ENCODE measurements around the gene DDR2.

The DDR2 gene

GRCh38 chr1:162732094-162732493, 99.8 kb downstream of the DDR2 start:
- no peak for DNase-seq
- Histone ChIP-seq H3K9me3 (no peaks in the 10 kb centered on the region), H3K27ac (peak overlapping the region; percentile 64 to 76), H3K27me3 (no peaks in the 10 kb centered on the region), H3K4me1 (peaks cover 0 to 33% (median 24%) of the 10 kb centered on the region in 4 donors), H3K4me3 (no peak overlapping the region), H3K36me3 (no peaks in the 10 kb centered on the region)
- intact Hi-C loops (cut with DNase I; ENCODE audit: low total_unique reads): no loop called here
- TF ChIP-seq, protein P1, sequence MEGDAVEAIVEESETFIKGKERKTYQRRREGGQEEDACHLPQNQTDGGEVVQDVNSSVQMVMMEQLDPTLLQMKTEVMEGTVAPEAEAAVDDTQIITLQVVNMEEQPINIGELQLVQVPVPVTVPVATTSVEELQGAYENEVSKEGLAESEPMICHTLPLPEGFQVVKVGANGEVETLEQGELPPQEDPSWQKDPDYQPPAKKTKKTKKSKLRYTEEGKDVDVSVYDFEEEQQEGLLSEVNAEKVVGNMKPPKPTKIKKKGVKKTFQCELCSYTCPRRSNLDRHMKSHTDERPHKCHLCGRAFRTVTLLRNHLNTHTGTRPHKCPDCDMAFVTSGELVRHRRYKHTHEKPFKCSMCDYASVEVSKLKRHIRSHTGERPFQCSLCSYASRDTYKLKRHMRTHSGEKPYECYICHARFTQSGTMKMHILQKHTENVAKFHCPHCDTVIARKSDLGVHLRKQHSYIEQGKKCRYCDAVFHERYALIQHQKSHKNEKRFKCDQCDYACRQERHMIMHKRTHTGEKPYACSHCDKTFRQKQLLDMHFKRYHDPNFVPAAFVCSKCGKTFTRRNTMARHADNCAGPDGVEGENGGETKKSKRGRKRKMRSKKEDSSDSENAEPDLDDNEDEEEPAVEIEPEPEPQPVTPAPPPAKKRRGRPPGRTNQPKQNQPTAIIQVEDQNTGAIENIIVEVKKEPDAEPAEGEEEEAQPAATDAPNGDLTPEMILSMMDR (IDR thresholded peaks at IDR 0.05): no peak

GRCh38 chr1:162732566-162733335, 100.5 kb downstream of the DDR2 start:
- DNase-seq: peak in 1 of 2 donors; percentile 79
- peak overlapping the region; percentile 64 to 76 for H3K27ac ChIP-seq
- intact Hi-C loops (cut with DNase I; ENCODE audit: low total_unique reads): no loop called here
- TF ChIP-seq, protein P1 (IDR thresholded peaks at IDR 0.05): no peak
- no peaks in the 10 kb centered on the region for H3K36me3 ChIP-seq
- peaks cover 0 to 33% (median 24%) of the 10 kb centered on the region in 4 donors for H3K4me1 ChIP-seq
- no peaks in the 10 kb centered on the region for H3K9me3 ChIP-seq
- no peak overlapping the region for H3K4me3 ChIP-seq
- H3K27me3 ChIP-seq: no peaks in the 10 kb centered on the region

DNA sequence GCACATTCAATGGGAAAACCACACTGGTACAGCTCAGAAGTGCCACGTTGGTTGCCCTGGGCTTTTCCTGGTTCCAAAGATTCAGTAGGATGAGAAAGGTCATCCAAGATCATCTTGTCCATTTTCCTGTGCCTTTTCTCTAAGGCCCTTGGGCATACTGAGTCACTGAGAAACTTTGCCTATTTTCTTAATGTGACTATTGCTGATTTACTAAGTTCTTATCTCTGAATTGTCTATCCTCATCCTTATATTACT, 101.0 kb downstream of the DDR2 start:
- H3K9me3 ChIP-seq: no peaks in the 10 kb centered on the region
- no peak for DNase-seq
- H3K27me3 ChIP-seq: no peaks in the 10 kb centered on the region
- TF ChIP-seq, protein P1 (IDR thresholded peaks at IDR 0.05): no peak
- intact Hi-C loops (cut with DNase I; ENCODE audit: low total_unique reads): no loop called here
- no peaks in the 10 kb centered on the region for H3K36me3 ChIP-seq
- H3K4me3 ChIP-seq: no peak overlapping the region
- H3K27ac ChIP-seq: peak overlapping the region; percentile 64 to 76
- peaks cover 0 to 33% (median 24%) of the 10 kb centered on the region in 4 donors for H3K4me1 ChIP-seq

DNA sequence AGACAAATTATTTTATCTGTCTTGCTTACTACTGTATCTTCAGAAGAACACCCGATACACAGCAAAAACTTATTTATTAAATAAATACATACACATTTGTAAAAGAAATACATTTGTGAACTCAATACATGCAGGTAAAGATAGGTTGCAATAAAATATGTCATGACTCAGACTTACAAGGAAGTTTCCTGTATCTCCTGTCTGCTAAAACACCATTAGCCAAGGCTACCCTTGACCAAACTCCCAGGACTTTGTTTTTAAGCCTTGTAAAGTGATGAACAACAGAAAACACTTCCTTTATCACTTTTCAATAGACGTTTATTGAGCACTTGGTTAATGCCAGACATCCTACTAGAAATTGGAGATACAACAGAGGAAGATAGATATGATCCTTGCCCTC, 101.8 kb downstream of the DDR2 start:
- intact Hi-C loops (cut with DNase I; ENCODE audit: low total_unique reads): no loop called here
- TF ChIP-seq, protein P1 (IDR thresholded peaks at IDR 0.05): no peak
- no peaks in the 10 kb centered on the region for H3K27me3 ChIP-seq
- H3K4me1 ChIP-seq: peaks cover 0 to 33% (median 24%) of the 10 kb centered on the region in 4 donors
- no peaks in the 10 kb centered on the region for H3K9me3 ChIP-seq
- peak overlapping the region; percentile 64 to 76 for H3K27ac ChIP-seq
- DNase-seq: no peak
- H3K36me3 ChIP-seq: no peaks in the 10 kb centered on the region
- H3K4me3 ChIP-seq: no peak overlapping the region

GRCh38 chr1:162736184-162736583, 103.9 kb downstream of the DDR2 start:
- H3K27ac ChIP-seq: no peak overlapping the region
- H3K9me3 ChIP-seq: no peaks in the 10 kb centered on the region
- H3K4me1 ChIP-seq: peaks cover 0 to 33% (median 24%) of the 10 kb centered on the region in 4 donors
- TF ChIP-seq, protein P1 (IDR thresholded peaks at IDR 0.05): no peak
- no peak for DNase-seq
- intact Hi-C loops (cut with DNase I; ENCODE audit: low total_unique reads): no loop called here
- H3K27me3 ChIP-seq: no peaks in the 10 kb centered on the region
- H3K4me3 ChIP-seq: no peak overlapping the region
- H3K36me3 ChIP-seq: no peaks in the 10 kb centered on the region
